Measurements from ENCODE around the gene CARD11. TPM values are rescaled to one million over a fixed set of nuclear protein-coding genes. Genes with fewer than 3 reads are reported as not detected.
A peak's percentile ranks its signal among the peaks of the same experiment; 100 is the strongest.

CARD11 gene
- total and polyA plus RNA-seq, 2 of the 13 experiments (the other 11 are each of a cell fraction or from before 2014, with no cell fraction given): 0.04 TPM; not detected in 1

GRCh38 chr7:2903682-2904162 is 139.9 kb downstream of the CARD11 start (continued):
- TF ChIP-seq, protein P1, sequence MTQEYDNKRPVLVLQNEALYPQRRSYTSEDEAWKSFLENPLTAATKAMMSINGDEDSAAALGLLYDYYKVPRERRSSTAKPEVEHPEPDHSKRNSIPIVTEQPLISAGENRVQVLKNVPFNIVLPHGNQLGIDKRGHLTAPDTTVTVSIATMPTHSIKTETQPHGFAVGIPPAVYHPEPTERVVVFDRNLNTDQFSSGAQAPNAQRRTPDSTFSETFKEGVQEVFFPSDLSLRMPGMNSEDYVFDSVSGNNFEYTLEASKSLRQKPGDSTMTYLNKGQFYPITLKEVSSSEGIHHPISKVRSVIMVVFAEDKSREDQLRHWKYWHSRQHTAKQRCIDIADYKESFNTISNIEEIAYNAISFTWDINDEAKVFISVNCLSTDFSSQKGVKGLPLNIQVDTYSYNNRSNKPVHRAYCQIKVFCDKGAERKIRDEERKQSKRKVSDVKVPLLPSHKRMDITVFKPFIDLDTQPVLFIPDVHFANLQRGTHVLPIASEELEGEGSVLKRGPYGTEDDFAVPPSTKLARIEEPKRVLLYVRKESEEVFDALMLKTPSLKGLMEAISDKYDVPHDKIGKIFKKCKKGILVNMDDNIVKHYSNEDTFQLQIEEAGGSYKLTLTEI (CRISPR knock-in tag; conservative IDR thresholded peaks at IDR 0.05): no peak
- TF ChIP-seq ZSCAN22 (CRISPR knock-in tag; IDR thresholded peaks at IDR 0.05) (no peak), ZNF605 (CRISPR knock-in tag; IDR thresholded peaks at IDR 0.05) (no peak), ZNF770 (CRISPR knock-in tag; IDR thresholded peaks at IDR 0.05) (peak; percentile 98), ZMYM3 (CRISPR knock-in tag; IDR thresholded peaks at IDR 0.05) (peak; percentile 17; the same call in 1 of the 2 replicates), FOXO4 (CRISPR knock-in tag; conservative IDR thresholded peaks at IDR 0.05) (no peak), SAFB2 (CRISPR knock-in tag; IDR thresholded peaks at IDR 0.05; ENCODE audit: borderline replicate concordance, low read depth) (0 out of 2 replicates have a peak, but pooled peaks have one; percentile 25), ZNF879 (CRISPR knock-in tag; IDR thresholded peaks at IDR 0.05) (no peak)
- TF ChIP-seq, protein P2, sequence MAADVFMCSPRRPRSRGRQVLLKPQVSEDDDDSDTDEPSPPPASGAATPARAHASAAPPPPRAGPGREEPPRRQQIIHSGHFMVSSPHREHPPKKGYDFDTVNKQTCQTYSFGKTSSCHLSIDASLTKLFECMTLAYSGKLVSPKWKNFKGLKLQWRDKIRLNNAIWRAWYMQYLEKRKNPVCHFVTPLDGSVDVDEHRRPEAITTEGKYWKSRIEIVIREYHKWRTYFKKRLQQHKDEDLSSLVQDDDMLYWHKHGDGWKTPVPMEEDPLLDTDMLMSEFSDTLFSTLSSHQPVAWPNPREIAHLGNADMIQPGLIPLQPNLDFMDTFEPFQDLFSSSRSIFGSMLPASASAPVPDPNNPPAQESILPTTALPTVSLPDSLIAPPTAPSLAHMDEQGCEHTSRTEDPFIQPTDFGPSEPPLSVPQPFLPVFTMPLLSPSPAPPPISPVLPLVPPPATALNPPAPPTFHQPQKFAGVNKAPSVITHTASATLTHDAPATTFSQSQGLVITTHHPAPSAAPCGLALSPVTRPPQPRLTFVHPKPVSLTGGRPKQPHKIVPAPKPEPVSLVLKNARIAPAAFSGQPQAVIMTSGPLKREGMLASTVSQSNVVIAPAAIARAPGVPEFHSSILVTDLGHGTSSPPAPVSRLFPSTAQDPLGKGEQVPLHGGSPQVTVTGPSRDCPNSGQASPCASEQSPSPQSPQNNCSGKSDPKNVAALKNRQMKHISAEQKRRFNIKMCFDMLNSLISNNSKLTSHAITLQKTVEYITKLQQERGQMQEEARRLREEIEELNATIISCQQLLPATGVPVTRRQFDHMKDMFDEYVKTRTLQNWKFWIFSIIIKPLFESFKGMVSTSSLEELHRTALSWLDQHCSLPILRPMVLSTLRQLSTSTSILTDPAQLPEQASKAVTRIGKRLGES (CRISPR knock-in tag; IDR thresholded peaks at IDR 0.05; ENCODE audit: borderline replicate concordance): no peak
- TF ChIP-seq, protein P3, sequence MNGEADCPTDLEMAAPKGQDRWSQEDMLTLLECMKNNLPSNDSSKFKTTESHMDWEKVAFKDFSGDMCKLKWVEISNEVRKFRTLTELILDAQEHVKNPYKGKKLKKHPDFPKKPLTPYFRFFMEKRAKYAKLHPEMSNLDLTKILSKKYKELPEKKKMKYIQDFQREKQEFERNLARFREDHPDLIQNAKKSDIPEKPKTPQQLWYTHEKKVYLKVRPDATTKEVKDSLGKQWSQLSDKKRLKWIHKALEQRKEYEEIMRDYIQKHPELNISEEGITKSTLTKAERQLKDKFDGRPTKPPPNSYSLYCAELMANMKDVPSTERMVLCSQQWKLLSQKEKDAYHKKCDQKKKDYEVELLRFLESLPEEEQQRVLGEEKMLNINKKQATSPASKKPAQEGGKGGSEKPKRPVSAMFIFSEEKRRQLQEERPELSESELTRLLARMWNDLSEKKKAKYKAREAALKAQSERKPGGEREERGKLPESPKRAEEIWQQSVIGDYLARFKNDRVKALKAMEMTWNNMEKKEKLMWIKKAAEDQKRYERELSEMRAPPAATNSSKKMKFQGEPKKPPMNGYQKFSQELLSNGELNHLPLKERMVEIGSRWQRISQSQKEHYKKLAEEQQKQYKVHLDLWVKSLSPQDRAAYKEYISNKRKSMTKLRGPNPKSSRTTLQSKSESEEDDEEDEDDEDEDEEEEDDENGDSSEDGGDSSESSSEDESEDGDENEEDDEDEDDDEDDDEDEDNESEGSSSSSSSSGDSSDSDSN (CRISPR knock-in tag; IDR thresholded peaks at IDR 0.05): 0 out of 2 replicates have a peak, but pooled peaks have one; percentile 28
